ENCODE measurements around the gene CAP1. TPM values are rescaled to one million over a fixed set of nuclear protein-coding genes. Genes with fewer than 3 reads are reported as not detected.

Gene CAP1
- total RNA-seq, 4 donors from 2014 or later = 102 to 154 (median 123) TPM

GRCh38 chr1:40067851-40068250 is 27.3 kb downstream of the CAP1 start:
- no peak for DNase-seq (ENCODE audit: low spot score in 2 of 2)
- no peaks in the 10 kb centered on the region for H3K4me1 ChIP-seq
- H3K4me3 ChIP-seq = no peak overlapping the region
- WGBS = 86% methylated on average over 3 of the region's 3 CpGs
- no peaks in the 10 kb centered on the region for H3K9me3 ChIP-seq
- H3K27ac ChIP-seq = no peak overlapping the region
- TF ChIP-seq POLR2A (IDR thresholded peaks at IDR 0.05) = no peak
- TF ChIP-seq EP300 (IDR thresholded peaks at IDR 0.05) = no peak
- no peak for TF ChIP-seq POLR2AphosphoS5 (IDR thresholded peaks at IDR 0.05)
- no peak for TF ChIP-seq CTCF (IDR thresholded peaks at IDR 0.05)
- peaks cover 100% of the 10 kb centered on the region for H3K36me3 ChIP-seq
- H3K27me3 ChIP-seq = no peaks in the 10 kb centered on the region

GRCh38 chr1:40072142-40072541 is 31.6 kb downstream of the CAP1 start:
- no peak for TF ChIP-seq EP300 (IDR thresholded peaks at IDR 0.05)
- no peak for TF ChIP-seq CTCF (IDR thresholded peaks at IDR 0.05)
- no peak for TF ChIP-seq POLR2A (IDR thresholded peaks at IDR 0.05)
- TF ChIP-seq POLR2AphosphoS5 (IDR thresholded peaks at IDR 0.05) = no peak
- Histone ChIP-seq H3K4me3 (no peak overlapping the region), H3K36me3 (peaks cover 86% of the 10 kb centered on the region), H3K27me3 (no peaks in the 10 kb centered on the region), H3K9me3 (no peaks in the 10 kb centered on the region), H3K27ac (no peak overlapping the region), H3K4me1 (peaks cover 10% of the 10 kb centered on the region)
- no peak for DNase-seq (ENCODE audit: low spot score in 2 of 2)

- no peaks in the 10 kb centered on the region for H3K27me3 ChIP-seq
- H3K36me3 ChIP-seq = peaks cover 84% of the 10 kb centered on the region
- H3K27ac ChIP-seq = no peak overlapping the region
- no peak for TF ChIP-seq EP300 (IDR thresholded peaks at IDR 0.05)
- TF ChIP-seq POLR2AphosphoS5 (IDR thresholded peaks at IDR 0.05) = no peak
- TF ChIP-seq CTCF (IDR thresholded peaks at IDR 0.05) = no peak
- no peak for TF ChIP-seq POLR2A (IDR thresholded peaks at IDR 0.05)
- no peak overlapping the region for H3K4me3 ChIP-seq
- no peak for DNase-seq (ENCODE audit: low spot score in 2 of 2)
- no peaks in the 10 kb centered on the region for H3K9me3 ChIP-seq
- WGBS = 82% methylated on average over 4 of the region's 4 CpGs
- peaks cover 17% of the 10 kb centered on the region for H3K4me1 ChIP-seq
These were observed 32.5 kb downstream of the CAP1 start for GRCh38 chr1:40073062-40073461.

DNA sequence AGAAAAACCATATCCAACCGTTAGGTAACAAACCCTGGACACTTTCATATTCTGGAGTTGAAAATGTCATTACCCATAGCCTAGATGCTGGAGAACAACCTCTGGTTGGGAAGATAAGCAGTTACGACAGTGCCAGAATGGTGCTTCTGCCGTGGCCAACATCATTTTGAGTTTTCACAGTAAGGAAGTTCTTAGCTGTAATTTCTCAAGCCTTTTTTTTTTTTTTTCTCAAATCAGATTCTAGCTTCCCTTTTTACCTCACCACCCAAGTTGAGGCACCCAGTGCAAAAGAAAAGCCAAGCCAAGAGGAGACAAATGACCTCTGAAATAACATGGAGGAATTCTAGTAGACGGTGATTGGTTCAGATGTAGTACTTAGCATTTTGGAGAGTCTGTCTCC is 34.7 kb downstream of the CAP1 start:
- no peak overlapping the region for H3K27ac ChIP-seq
- H3K9me3 ChIP-seq = no peaks in the 10 kb centered on the region
- whole genome bisulfite sequencing = 88% methylated on average over 4 of the region's 4 CpGs
- no peak overlapping the region for H3K4me3 ChIP-seq
- peaks cover 73% of the 10 kb centered on the region for H3K36me3 ChIP-seq
- TF ChIP-seq EP300 (IDR thresholded peaks at IDR 0.05) (no peak), POLR2A (IDR thresholded peaks at IDR 0.05) (no peak), CTCF (IDR thresholded peaks at IDR 0.05) (no peak), POLR2AphosphoS5 (IDR thresholded peaks at IDR 0.05) (no peak)
- H3K4me1 ChIP-seq = peaks cover 17% of the 10 kb centered on the region
- no peaks in the 10 kb centered on the region for H3K27me3 ChIP-seq
- DNase-seq (ENCODE audit: low spot score in 2 of 2) = no peak

- DNase-seq (ENCODE audit: low spot score in 2 of 2) = no peak
- Histone ChIP-seq H3K4me3 (no peak overlapping the region), H3K27ac (peak overlapping the region; percentile 15), H3K36me3 (peaks cover 61% of the 10 kb centered on the region), H3K9me3 (no peaks in the 10 kb centered on the region), H3K27me3 (no peaks in the 10 kb centered on the region), H3K4me1 (peaks cover 17% of the 10 kb centered on the region)
- no peak for TF ChIP-seq EP300 (IDR thresholded peaks at IDR 0.05)
- TF ChIP-seq POLR2A (IDR thresholded peaks at IDR 0.05) = no peak
- TF ChIP-seq CTCF (IDR thresholded peaks at IDR 0.05) = no peak
- no peak for TF ChIP-seq POLR2AphosphoS5 (IDR thresholded peaks at IDR 0.05)
- 41% methylated on average over 5 of the region's 5 CpGs for WGBS
These were observed 36.4 kb downstream of the CAP1 start for GRCh38 chr1:40076895-40077312.
